GM12891 (cell line): ENCODE measurements around the gene SMARCAL1.

Source experiments
- PAX5 ChIP-seq: IDR thresholded peaks from 2 replicates; pipeline ENCODE4 v1.6.1; 2011; ENCODE audit warnings: low read length, moderate library complexity, mild to moderate bottlenecking; ENCODE audit not compliant: insufficient read depth, severe bottlenecking
- POLR2A ChIP-seq: IDR thresholded peaks from 2 replicates; pipeline ENCODE4 v1.6.1; 2011; ENCODE audit warnings: low read depth, low read length, control low read depth
- POLR2AphosphoS5 ChIP-seq: IDR thresholded peaks from 2 replicates; pipeline ENCODE4 v1.6.1; 2011; ENCODE audit warnings: low read depth, low read length, control low read depth
- POU2F2 ChIP-seq: IDR thresholded peaks from 2 replicates; pipeline ENCODE4 v1.6.1; 2011; ENCODE audit warnings: low read depth, mild to moderate bottlenecking, control low read depth, low read length, moderate library complexity
- SPI1 ChIP-seq: IDR thresholded peaks from 2 replicates; pipeline ENCODE4 v1.6.1; 2011; ENCODE audit warnings: low read depth, low read length, control low read depth
- TAF1 ChIP-seq: IDR thresholded peaks from 2 replicates; pipeline ENCODE4 v1.6.1; 2011; ENCODE audit warnings: low read depth, low read length, control low read depth

GRCh38 chr2:216423071-216423470, 10.8 kb downstream of the SMARCAL1 start:
- TF ChIP-seq POLR2AphosphoS5 (no peak), TAF1 (no peak), SPI1 (no peak), POLR2A (no peak), POU2F2 (no peak), PAX5 (no peak)
